ENCODE results near the gene MATN3.

MATN3 gene

DNA sequence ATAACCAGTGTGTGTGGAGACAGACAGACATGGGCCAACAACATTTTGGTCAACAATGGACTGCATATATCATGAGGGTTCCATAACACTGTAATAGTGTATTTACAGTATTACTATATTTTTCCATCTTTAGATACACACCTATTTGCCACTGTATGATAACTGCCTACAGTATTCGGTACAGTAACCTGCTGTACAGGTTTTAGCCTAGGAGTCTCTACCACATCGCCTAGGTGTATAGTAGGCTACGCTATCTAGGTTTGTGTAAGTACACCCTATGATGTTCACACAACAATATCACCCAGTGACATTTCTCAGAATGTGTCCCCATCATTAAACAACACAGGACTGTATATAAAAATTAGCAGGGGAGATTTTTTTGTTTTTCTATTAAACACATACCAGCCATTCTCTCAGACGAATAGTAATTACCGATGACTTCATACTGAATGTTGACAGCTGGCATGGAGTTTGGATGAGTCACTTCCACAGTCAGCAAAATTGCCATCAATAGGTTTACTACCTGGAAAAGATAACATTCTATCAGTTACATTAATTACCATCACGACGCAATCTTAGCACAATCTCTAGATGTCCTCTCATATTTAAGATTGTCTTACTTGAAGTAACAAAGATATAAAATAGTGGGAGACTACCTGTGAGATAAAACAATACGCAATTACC lies 28.2 kb upstream of the MATN3 start:
- no peak for DNase-seq

DNA sequence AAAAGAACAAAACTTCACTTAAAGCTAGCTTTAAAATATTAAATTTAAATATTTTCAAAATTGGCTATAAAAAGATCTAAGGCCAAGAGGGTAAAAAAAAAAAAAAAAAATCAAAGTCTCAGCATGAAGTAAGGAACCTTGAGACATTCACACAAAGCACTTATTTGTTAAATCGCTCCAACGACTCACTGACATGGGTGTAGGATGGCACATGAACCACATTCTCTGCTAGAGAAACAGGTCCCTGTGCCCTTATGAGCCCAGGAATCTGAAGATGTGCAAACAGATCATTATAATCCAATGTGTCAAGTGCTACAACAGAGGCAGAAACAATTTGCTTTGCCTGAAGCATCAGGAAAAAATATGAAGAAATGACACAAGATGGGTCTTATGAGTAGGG lies 25.2 kb upstream of the MATN3 start:
- no peak for DNase-seq

DNA sequence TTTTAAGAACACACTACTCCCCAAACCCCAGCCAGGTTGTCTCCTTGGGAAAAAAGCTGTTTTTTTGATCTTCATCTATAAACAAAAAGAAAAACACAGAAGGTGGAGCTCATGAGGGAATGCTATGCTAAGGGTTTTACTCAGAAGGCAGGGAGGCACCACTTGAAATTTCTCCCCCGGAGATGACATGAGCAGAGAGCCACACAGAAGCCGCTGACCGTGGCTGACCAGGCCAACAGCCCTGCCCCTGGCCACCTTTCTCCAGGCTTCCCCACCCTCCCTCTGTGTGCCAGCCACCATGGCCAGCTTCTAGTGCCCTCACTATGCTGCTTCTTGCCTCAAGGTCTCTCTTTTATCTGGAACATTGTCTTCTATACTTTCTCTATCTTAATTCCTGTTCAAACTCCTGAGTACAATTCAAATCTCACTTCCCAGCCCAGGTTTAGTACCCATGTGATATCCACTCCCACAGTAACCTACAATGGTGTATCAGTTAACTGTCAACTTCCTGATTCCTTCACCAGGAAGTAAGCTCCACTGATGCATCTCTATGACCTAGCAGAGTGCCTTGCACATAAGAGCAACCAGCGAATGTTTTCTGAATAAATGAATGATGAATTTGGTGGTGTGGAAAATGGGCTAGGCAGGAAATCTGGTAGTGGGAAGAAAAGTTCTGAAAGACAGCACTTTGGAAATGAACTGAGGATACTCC lies 23.6 kb upstream of the MATN3 start:
- DNase-seq = no peak

DNA sequence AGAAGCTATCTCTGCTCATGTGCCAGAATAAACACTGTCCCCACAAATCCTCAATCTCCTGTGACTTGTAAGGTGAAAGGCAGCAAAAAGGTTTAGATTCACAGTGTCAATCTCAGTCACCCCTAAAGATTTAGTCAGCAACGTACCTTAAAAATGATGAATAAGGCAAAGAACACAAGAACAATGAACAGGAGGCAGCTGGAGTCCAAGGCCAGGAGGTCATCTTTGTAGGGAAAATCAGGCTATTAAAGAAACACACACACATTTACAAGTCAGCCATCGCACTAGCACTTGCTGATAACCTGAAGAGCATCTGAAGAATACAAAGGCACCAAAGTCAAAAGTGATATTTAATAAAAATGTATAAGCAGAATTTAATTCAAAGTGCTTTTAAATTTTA lies 22.4 kb upstream of the MATN3 start:
- DNase-seq = no peak

DNA sequence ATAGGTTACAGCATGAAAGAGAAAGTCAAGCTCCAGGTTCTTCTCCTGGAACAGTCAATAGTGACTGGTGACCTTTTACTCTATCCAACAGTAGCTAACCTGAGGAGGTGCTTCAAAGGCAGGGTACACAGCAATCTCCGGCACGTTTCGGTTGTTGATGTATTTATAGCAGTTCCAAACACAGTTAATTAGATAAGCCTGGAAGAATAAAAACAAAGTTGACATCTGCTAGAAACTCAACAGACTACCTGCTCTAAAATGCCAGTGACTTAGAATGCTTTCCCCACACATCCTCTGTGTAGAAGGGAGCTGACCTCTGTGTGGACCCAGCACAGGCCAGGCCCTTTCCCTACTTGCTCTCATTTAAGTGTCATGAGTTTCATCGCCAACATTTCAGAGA lies 21.8 kb upstream of the MATN3 start:
- DNase-seq = no peak

DNA sequence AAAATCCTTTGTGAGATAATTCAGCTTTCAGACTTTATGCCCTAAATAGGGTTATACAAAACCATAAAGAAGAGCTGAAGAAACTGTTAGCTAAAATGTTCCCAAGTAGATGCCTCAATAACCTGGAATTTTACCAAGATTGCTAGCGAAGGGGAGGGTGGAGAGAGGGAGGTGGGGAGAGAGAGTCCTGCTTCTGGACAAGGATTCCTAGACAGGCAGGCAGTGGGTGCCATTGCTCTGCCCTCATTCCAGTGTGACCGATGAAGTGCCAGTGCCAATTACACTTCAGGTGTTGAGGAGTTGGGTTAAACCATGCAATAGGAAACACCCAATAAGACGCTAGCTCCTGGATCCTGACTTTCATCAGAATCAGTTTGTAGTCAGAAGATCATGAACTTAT lies 20.9 kb upstream of the MATN3 start:
- DNase-seq = no peak

DNA sequence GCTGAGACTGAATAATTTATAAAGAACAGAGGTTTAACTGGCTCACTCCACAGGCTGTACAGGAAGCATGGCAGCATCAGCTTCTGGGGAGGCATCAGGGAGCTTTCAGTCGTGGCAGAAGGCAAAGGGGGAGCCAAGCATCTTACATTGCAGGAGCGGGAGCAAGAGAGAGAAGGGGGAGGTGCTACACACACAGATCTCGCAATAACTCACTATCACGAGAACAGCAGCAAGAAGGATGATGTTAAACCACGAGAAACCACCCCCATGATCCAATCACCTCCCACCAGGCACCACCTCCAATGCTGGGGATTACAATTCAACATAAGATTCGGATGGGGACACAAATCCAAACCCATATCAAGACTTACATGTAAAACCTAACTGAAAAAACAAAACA lies 17.8 kb upstream of the MATN3 start:
- DNase-seq = no peak

DNA sequence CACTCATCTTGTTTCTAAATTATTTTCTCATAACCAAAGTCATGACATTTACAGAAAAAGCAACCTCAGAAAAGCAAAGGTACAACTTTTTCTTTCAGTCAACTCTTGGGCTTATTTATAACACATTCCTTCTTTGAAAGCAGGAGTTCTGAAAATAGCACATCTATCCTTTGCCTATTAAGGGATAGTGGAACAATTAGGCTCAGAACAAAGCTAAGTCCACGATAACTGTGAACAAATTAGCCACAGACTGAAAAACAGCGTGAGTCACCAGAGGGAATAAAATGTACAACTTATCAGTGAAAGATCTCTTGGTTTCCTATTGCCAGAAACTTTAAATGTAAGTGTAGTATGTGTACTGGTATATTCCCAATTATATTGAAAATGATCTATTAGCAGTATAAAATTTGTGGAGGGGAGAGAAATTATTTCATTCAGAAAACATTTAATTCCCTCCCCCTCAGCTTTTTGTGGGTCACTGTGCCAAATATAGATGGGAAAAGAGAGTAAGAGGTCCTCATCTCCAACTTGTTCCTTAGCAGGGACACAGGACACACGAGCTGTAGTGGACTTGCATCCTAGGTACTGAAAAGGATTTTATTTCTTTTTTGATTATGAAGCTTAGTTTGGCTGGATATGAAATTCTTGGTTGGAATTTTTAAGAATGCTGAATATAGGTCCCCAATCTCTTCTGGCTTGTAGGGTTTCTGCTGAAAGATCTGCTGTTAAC lies 15.4 kb upstream of the MATN3 start:
- no peak for DNase-seq

DNA sequence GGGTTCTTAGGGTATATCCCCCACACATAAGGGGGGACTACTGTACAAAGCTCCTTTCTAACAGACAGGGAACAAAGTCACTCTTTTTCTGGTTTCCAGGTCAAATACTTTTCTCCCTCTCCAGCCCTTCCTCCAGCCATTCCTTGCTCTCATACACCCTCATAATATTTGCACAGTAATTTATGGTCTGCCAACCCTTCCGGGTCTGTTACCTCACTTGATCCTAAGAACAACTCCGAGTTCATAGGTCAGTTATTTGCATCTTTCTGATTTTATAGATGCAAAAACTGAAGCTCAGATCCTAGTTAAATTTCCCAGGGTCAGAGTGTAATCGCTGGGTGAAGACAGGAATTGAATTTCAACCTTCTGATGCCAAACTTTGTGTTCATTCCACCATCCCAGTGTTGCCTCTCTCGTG lies 14.8 kb upstream of the MATN3 start:
- no peak for DNase-seq

DNA sequence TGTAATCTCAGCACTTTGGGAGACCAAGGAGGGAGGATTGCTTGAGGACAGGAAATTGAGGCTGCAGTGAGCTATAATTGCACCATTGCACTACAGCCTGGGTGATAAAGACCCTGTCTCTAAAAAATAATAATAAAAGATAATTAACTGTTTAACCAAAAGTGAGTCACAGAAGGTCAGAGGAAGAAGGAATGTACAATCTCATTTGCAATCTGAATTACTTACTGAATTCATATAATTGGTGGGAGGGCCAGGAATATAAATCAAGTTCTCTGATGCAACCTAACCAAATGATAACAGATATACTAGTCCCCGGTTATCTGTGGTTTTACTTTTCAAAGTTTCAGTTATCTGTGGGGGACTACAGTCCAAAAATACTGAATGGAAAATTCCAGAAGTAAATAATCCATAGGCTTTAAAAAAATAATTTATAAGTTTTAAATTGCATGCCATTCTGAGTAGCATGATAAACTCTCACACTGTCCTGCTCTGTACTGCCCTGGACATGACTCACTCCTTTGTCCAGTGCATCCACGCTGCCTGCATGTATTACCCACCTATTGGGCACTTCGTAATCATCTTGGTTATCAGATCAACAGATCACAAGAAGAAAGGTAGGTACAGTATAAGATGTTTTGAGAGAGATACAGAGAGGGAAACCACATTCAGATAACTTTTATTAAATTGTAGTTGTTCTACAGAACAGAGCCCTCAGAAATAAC lies 12.8 kb upstream of the MATN3 start:
- no peak for DNase-seq

DNA sequence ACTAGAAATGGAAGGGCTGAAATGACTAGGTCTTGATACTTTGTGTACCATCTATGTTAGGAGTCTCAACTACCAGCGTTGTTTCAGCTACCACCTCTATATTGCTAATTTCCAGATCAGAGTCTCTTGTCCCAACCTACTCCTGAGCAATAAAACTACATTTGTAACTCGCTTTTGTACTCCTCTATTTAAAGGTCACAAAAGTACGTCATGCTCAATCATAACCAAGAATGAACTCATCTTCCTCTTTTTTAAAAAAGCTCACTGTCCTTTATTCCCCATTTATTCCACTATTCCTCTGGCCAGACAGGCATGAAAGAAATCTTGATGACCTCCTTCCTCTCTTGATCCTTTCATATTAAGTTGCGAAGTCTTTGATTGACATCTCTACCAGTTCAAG lies 11.2 kb upstream of the MATN3 start:
- DNase-seq = no peak

DNA sequence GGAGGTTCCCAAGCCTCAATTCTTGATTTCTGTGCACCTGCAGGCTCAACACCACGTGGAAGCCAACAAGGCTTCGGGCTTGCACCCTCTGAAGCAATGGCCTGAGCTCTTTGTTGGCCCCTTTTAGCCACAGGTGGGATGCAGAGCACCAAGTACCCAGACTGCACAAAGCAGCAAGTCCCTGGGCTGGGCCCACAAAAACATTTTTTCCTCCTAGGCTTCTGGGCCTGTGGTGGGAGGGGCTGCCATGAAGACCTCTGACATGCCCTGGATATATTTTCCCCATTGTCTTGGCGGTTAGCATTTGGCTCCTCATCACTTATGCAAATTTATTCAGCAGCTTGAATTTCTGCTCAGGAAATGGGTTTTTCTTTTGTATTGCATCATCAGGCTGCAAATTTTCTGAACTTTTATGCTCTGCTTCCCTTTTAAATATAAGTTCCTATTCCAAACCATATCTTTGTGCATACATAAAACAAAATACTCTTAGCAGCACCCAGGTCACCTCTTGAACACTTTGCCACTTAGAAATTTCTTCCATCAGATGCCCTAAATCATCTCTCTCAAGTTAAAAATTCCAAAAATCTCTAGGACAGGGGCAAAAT lies 9.0 kb upstream of the MATN3 start:
- DNase-seq = no peak

DNA sequence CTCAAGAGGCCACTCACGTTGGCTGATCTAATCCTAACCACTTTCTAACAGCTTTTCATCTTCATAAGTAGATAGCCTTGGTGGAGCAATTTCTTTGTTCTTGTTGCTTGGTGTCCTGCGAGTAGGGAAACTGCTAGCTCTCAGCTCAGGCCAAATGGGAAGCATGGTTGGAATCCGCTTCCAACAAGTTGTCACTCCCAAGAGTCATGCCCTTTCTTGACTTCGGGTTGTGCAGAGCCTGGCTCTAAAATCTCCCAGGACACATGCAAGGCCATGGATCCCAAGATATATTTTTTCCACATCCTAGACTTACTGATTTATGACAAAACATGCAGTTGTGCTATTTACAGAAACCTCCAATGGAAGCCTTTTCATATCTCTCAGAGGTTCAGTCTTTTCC lies 7.3 kb upstream of the MATN3 start:
- no peak for DNase-seq

DNA sequence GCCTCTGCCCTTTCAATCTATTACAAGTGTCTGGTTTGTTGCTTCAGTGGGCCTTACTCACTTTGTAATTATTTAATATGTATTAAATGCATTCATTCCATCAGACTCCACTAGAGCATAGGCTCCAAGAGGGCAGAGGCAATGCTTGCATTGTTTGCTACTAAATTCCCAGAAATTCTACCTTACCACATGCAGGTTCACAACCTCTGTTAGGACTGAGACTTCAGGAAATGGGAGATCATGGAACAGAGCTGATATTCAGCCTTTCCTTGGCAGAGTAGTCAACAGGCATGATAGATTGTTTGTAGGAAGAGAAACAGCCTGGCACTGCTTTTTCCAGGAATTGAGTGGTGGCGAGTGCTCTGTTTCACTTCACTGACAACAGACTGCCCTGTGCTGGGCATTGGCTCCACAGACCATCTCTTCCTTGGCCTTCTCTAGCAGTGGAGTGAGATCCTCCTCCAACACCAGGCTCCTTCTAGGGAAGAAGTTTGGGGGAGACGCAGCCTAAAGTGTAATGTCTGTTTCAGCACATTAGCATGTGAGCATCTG lies 6.2 kb upstream of the MATN3 start:
- DNase-seq = no peak

DNA sequence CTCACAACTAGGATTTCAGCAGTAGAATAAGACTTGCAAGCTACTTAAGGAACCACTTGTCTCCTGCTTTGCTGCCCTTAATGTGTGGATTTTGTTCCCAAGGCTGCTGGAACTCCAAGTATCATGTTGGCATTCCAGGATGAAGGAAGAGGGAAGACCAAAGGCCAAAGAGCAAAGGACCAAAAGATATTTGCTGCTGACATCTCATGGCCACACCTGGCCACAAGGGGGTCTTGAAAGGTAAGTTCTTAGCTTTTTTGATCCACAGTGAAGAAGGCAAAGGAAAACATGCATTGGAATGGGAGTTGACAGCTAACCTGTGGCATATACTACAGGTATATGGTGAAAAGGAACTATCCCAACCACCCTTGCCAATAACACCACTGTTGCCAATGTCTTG lies 3.9 kb upstream of the MATN3 start:
- DNase-seq = no peak

DNA sequence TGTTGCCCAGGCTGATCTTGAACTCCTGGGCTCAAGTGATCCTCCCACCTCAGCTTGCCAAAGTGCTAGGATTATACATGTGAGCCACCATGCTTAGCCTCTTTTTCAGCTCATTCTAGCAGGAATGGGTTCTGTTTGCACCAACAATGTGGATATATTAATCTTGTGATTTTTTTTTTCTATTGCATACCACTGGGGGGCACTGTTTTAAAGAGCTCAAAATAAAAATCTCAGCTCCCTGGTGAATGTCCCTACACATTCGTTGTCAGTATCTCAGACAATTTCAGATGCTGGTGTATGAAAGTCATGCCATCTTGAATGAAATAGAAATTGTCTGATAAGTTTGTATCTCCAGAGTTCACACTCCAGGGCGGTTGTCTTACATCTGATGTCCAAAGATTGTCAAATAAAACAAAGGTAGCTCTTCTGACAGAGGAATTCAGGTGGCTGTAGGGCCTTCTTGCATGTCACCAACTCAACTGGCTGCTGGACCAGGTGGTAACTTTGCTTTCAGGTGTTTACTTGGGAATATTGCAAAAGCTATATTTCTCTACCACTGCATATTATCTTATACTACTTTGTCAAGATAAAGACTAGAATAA lies 3.1 kb upstream of the MATN3 start:
- peak in 2 of 51 donors; percentile 1 to 50 for DNase-seq

DNA sequence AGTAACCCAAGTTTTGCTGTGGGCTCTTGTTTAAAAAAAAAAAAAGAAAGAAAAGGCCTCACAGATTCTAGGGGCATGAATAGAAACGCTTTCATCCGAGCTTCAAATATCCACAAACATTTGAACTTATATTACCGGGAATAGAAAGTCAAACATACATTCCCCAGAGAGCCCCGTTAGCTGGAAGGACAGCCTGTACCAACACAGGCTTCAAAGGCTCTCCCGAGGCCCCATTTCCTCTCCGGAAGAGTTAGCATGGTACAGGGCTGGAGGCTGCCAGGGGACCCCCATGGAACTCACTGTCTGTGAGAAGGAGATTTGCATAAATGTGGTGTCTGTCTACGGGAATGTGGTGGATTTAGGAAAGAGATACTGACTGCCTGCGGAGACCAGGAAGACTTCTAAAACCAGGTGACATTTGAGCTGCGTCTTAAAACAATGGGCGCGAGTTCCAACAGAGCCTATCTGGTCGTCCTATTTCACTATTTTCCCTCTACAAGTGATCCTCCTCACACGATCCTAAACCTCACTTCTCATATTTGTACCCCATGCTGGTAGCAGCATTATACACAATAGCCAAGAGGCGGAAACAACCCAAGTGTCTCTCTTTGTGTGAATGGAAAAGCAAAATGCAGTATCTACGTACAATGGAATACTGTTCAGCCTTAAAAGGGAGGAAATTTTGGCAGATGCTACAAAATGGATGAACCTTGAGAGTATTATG lies 820 bp upstream of the MATN3 start:
- DNase-seq = no peak

DNA sequence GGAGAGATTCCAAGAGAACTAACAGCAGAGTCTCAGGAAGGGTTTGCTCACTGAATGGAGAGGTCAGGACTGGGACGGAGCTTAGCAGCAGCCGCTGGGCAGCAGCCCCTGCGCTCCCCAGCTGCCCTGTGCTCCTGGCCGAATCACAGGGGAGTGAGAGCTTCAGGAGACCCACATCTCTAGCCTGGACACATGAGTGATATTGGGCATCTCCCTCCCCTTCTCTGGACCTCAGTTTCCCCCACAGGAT lies 511 bp downstream of the MATN3 start:
- no peak for DNase-seq

DNA sequence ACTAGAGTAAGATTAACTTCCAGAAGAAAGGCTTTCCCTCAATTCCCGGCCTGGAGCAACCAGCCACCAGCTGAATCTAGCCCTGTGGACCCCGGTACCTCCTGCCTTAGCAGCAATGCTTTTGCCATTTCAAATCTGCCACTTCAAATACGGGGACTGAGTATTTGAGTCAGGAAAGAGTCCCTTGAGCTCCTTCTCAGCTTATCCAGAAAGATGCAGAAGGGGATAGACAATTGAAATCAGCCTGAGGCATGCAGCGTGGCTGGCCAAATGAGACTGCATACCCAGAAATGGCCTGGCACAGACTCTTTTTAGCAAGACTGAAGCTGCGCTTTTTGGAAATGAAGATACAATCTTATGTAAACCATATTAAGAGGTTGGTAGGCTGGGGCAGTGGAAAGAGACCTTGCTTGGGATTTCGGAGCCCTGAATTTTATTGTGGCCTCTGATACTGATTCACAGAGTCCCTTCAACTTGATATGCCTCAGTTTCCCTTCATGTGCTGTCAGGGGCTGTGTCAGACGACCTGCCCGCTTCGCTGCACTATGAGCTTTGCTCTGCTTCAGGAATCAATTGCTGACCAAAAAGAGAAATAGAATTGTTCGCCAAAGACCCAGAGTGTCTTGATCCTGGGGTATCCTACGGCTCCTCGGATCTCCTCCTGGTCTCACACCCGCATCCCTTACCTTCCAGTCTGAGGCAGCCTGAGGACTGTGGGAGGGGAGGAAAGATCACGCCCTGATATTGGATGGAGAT lies 1.0 kb downstream of the MATN3 start:
- no peak for DNase-seq

DNA sequence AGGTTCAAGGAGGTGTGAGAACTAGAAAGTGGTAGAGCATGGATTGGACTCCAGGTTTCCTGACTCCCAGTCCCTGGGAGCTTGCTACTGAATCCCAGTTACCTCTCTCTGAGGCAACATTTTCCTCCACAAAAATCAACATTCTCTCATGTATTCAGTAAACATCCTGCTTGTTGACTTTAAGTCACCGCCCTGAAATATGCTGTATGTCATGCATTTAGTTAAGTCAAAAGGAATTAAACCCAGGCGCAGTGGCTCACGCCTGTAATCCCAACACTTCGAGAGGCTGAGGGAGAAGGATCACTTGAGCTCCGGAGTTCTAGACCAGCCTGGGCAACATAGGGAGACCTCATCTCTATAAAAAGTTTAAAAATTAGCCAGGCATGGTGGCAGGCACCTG lies 3.8 kb downstream of the MATN3 start:
- no peak for DNase-seq
